NCI-H2227 treated with DMSO at 0.1 percent for 48 hours (cell line): ENCODE results near the gene WDR54.
A peak's percentile ranks its signal among the peaks of the same experiment; 100 is the strongest.

Experiments
- DNase-seq: peaks from one replicate; lab custom pipeline; 2025; lab: John Stamatoyannopoulos, UW

Gene WDR54, protein sequence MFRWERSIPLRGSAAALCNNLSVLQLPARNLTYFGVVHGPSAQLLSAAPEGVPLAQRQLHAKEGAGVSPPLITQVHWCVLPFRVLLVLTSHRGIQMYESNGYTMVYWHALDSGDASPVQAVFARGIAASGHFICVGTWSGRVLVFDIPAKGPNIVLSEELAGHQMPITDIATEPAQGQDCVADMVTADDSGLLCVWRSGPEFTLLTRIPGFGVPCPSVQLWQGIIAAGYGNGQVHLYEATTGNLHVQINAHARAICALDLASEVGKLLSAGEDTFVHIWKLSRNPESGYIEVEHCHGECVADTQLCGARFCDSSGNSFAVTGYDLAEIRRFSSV

DNA sequence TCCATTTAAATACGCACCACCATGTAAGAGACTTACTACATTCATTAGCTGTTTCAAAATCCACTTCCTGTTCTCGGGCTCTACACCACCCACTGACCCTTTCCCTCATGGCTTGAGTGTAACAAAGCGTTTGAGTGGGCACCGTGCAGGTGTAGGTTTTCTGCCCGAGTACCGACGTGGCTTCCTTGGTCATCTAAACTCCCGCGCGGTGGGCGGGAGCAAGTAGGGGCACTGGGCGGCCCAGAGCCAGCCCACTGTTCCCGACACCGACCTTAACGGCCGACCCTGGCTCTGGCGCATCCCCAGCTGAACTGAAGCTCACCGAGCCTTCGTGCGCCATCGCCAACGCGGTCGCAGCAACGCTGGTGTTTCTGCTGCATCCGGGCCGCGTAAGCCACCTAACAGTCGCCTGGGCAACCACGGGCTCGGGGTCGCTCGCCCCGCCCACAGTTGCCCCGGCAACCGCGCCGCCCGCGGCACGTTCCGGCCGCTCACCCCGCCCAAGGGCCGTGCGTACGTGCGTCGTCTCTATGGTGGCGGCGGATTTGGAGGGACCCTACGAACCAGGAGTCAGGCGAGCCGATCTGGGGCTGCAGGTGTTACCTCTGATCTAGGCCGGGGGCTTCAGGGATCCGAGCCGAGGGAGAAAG, at the start of gene WDR54, which contains the start of gene C2orf81:
Gene WDR54, plus strand, starts transcription at position 510 of the 650 bp plus-strand sequence. CDS start 424 bp downstream, outside the sequence.
Gene C2orf81, minus strand, starts transcription at position 399 of the 650 bp plus-strand sequence. Its CDS starts 59 bp downstream, at position 340.
- peak; percentile 95 for DNase-seq

DNA sequence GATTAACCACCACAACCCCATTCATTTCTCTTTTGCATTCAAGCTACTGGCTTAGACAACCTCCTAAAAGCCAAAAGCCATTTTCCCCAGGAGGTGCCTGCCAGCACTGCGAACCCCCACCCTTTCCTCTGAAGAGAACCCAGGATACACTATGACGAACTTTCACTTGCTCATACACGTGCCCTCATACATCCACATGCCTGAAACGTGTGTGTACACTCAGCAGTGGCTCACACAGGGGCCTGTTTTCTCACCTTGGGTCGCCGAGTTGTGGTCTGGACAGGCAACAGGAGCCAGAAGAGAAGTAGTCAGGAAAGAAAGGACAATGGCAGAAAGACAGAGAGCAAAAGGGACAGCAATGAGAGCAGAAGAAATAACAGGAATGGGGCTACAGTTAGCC, 48.9 kb upstream of the WDR54 start:
- DNase-seq: no peak

DNA sequence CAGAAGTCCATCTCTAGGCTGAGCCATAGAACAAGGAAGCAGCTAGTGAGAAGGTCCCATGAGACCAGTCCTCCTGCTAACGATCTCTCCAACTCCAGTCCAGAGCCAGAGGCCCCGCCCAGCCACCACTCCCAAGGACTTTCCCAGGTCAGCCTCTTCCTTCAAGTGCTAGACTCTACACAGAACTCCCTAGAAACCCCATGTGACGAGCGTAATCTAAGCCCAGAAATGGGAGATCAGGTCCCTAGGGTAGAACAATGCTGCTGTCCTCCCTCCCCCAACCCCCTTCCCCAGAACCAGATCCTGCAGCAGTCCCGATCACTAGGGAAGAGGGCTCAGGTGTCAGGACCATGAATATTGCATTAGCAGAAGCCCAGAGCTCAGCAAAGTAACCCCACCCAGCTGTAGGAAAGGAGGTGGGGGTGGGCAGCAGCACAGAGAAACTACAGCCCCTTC, 48.3 kb upstream of the WDR54 start:
- no peak for DNase-seq

DNA sequence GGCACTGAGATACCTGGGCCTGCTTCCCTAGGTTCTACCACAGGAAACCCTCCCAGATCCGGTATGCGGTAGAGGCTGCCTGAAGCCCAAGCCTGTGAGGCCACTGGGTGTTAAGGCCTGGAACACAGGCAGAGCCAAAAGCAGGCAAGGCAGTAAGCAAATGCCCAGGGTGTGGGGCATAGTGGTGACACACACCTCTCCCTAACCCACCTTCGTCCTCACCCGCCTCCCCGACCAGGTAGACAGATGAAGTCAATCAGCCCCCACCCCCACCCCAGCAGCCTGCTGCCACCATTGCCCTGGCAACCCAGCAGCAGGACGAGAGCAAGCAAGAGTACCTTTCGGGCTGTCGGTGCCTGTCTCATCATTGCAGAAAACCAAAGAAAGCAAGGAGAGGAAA, 47.5 kb upstream of the WDR54 start:
- no peak for DNase-seq

DNA sequence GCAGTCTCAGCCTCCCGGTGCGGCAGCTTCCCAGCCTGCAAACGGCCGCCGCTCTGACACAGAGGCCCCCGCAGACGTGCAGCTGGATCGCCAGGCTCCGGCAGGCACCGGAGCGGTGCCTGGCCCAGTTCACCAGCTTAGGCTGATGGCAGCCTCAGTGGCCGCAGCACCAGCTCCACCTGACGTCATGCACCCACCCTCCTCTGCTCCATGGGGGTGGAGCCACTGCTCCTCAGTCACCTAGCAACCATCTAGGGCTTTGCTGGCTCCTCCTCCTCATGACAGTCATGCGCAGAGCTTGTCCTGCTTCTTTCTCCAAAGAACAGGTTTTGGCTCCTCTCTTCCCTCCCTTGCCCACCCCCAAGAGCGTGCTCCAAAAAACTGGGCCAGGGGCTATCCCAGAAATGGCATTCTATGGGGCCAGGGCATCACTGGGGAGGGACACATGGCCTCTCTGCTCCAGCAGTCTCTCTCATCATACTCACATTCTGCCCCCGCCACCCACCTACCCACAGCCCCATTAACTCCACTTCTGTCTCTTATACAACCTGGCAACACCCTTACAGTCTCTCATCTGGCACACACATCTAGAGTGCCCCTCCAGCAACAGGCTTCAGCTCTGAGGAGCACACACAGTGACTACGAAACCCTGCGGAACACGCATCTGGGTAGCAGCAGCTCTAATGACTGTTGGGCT, 46.9 kb upstream of the WDR54 start:
- peak; percentile 90 for DNase-seq

DNA sequence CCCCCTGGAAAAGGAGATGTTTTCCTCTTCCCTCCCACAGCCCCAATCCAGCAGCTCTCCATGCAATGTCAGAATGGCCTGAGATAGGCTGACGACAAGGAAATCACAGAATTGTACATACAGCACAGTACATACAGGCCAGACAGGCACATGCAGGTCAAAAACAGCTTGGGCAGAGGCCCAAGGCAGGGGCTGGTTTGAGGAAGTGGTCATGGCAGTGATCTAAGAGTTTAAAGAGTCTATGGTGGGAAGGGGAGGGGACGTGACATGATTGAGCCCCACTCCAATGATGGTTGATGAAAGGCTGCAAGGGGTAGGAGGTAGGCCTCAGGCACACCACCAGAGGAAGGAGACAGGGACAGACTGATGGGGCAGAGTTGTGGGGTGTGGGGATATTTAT, 45.7 kb upstream of the WDR54 start:
- DNase-seq: no peak

DNA sequence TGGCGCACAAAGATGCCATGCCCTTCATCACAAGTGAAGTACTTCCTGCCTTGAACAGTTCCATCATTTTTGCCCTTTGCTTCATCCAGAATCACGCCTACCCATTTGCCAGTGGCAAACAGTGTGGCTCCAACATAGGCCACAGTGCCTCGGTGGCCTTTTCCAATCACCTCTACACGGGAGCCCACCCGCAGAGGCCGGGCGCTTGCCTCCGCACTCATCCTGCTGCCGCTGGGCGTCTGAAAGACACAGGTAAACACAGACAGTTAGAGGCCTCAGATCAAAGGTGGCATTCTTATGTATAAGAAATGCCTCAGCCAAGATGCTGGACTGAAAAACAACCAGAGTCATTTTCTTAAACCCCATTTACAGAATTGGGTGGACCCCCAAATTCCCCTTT, 43.5 kb upstream of the WDR54 start:
- DNase-seq: no peak

DNA sequence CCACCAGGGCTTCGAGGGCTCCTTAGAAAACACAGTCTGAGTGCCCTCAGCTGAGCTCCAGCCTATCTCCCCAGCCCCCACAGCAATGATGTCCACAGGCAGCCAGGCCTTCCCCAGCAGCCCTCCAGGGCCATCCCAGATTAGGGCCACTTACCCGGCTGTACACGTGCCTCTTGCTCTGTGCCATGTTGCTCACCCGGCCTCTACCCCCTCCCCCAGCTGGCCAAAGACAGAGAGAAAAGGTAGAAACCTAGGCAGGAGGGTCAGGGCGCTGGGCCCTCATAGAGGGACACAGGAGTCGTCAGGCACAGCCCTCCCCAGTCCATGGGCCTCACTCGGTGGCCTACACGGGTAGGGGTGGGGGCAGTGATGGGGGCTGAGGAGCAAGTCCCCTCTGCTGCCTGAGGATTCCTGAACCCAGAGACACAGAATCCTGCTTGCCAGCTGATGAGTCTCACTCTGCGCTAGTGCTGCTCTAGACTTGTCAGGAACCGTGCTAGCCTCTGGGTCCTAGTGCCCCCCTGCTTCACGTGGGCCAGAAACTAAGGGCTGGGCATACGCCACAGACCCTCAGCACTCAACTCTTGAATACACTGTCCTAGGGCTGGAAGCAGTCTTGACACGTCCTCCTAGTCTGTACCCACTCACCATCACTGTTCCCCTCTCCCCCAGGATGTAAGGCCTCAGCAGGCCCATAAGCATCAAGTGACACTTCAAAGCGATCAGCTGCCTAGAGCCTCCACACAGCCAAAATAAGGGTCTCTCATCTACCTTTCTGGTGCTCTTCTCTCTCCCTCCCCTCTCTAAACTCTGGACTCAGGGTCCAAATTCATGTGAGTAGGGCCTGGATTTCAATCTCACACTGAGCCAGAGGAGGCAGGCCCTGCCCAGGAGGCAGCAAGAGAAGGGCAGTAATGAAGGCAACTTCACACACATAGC, 41.4 kb upstream of the WDR54 start, which contains the start of gene DCTN1:
Gene DCTN1, minus strand, starts transcription at position 461 of the 939 bp plus-strand sequence. Its CDS starts 274 bp downstream, at position 187.
- peak; percentile 15 for DNase-seq

DNA sequence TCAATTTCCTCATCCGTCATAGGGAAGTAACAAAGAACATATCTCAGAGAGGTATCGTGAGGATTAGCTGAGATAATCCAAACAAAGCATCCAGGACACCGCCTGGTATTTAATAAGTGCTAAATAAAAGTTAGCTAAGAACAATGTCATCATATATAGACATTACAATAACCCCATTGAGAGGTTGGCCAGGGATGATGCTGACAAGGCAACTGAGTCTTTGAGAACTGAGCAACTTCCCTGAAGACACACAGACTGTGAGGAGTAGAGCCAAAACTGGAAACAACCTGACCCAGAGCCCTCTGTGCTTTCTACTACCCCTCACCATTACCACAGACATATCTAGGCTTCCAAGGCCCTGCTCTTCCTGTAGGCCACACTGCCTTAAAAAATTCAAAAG, 39.8 kb upstream of the WDR54 start:
- no peak for DNase-seq

DNA sequence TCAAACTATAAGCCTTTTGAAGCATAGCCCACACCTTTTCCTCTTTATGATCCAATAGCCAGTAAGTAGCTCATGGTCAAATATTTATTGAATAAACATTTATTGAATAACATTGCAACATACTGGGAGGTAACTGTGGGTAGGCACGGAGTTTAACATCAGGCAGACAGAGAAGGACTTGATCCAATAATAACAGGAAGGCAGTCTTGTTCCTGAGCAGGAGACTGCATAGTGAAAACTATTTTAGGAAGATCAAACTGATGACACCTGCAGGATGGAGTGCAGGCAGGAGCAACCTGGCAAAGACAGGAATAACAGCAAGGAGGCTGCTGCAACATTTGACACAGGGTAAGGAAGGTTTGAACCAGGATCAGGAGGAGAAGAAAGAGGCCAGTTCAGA, 38.3 kb upstream of the WDR54 start:
- DNase-seq: no peak

DNA sequence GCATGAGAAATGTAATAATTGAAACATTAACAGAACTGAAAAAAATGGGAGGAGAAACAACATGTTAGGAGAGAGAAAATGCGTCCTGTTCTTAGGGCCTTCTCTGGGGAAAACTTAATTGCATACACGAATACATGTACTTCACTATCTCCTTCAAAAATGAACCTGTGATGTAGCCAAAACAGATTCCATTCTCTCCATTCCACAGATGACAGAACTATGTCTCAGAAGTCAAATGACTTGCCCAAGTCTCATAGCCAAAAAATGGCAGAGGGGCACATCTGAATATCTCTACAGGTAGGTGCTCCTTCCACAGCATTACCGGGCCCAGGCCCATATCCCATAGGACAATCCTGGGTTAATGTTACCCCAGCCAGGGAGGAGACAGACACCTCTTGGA, 37.5 kb upstream of the WDR54 start:
- no peak for DNase-seq

DNA sequence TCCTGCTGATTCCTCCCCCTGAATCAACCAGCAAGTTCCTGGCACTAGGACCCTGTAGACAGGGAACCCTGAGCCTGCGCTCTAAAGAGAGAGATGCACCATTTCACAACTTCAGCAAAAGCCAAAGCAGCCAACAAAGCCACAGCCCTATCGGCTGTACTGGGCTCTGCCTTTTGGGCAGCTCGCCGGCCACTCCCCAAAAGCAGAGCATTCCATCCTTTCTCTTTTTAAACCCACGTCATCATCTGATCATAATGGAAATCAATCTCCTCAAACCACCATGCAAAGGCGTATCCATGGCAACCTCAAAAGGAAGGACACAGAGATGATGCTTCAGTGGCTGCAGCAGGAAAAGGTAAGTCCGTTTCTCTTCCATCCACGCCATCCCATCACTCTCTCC, 36.1 kb upstream of the WDR54 start:
- no peak for DNase-seq

DNA sequence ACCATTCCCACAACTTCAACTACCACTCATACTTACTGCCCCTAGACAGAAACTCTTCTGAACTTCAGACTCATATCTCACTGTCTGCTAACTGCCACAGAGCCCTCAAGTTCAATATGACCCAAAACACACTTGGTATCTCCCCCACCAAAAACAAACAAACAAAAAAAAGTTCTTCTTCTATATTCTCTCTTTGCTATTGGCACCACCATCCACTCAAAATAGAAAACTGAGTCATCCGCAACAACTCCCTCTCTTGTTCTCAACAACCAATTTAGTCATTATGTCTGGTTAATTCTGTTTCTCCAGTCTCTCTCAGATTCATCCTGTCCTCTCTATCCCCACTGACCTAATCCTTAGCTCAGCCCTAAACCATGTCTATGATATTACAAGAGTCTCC, 34.2 kb upstream of the WDR54 start:
- DNase-seq: no peak

DNA sequence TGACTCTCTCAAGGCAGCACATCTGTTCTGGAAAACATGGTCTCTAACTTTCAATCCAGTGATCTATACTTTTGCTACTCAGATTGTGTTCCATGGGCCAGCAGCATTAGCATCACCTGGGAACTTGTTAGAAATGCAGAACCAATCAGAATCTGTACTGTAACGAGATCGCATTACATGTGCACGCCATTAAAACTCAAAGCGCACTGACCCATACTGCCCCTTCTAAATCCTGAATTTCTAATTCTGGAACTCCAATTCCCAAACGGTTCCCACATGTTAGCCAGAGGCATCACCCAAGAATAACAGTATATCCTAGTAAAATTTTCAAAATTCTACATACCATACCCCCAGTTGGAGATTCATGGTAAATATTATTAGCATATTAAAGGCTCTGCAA, 30.9 kb upstream of the WDR54 start:
- DNase-seq: no peak

DNA sequence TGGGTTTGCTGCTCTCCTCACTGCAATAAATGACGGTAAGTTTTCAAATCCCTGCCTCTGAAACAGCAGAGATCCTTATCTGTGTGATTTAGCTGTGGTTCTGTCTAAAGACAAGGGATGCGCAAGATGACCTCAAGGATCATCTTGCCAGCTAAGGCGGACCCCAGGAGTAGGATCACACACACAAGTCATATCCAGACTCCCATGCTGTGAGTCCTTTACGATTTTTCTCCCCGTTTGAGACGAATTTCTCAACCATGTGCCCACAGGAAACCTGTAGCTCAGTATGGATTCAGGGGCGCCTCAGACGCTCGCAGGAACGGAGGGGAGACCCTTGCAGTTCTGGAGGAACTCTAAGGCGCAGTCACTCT, 30.3 kb upstream of the WDR54 start:
- DNase-seq: peak; percentile 43

DNA sequence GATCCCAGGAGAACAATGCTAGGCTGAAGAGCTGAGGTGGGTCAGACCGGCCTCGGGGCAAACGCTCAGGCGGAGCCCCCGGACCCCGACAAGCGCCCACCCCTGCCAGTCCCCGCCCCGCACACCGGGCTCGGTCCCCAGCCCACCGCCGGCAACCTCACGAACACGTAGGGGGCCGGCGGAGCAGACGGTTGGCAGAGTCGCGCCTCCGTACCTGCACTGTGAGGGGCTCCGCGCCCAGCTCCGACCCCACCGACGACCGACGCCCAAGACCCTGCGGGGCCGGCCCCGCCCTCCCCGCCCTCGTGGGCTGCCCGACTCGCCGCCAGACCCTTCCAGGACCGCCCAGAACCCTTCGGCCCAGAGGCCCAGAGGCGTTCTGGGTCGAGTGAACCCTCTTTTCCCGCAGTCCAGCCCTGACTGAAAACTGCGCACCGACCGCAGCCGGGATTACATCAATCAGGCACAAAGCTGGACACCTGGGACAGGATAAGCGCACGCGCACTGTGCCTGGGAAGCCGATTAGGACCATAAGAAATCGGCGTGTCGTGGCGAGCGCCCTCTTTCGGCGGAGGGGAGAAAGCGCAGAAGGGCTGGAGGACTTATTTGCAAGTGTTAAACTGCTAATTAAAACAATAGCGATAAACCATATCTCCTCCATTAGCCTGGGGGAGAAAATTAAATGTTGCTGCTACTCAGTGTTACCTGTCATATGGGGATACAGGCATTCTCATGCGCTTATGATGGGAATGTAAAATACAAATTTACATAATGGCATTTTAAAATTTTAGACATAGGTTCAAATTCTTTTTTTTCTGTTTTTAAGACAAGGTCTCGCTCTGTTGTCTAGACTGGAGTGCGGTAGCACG, 29.7 kb upstream of the WDR54 start:
- DNase-seq: peak; percentile 92

DNA sequence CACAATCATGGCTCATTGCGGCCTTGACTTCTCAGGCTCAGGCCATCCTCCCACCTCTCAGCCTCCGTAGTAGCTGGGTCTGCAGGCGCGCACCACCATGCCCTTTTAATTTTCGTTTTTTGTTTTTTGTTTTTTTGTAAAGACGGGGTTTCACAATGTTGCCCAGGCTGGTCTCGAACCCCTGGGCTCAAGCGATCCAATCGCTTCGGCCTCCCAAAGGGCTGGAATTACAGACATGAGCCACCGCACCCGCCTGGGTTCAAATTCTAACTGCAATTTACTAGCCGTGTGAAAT, 29.1 kb upstream of the WDR54 start:
- DNase-seq: no peak

DNA sequence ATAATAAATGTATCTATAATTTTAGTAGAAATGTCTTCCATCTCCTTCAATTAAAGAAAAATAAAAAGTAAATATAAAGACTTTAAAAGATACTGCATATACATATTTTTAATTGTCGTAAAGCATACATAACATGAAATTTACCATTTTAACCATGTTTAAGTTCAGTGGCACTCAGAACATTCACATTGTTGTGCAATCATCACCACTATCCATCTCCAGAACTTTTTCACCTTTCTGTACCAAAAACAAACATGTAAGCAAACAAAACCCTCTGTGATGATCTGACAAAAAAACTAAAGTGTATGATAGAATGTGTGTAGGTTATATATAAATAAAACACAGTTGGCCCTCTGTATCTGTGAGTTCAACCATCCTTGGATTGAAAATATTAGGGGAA, 28.0 kb upstream of the WDR54 start:
- DNase-seq: no peak

DNA sequence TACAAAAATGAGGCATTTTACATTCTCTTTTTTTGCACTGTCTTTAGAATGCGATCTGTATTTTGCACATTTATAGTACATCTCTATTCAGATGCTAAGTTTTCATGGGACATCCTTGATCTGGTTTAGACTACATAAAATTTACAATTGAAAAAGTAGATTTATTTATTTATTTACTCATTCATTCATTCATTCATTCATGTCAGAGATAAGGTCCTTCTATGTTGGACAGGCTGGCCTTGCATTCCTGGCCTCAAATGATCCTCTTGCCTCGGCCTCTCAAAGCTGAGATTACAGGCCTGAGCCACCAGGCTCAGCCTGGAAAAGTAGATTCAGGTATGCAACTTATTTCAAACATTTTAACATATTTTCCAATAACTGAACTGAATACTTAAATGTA, 25.4 kb upstream of the WDR54 start:
- no peak for DNase-seq

DNA sequence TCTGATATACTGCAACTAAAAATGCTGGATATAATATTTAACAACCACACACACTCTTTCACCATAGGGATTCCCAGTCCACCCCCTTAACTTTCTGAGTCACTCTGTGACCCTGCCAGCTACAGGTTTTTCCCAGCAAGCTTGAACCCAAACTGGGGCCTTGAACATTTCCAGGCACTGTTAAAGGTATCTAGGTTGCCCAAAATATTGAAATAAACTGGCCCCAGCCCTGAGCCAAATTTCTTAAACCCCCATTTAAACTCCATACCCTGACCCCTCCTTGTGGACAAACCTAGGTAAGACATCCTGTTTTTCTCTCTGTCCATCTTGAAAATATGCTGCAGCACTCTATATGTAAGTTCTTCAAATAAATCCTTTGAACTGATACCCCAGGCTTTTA, 21.7 kb upstream of the WDR54 start:
- no peak for DNase-seq

DNA sequence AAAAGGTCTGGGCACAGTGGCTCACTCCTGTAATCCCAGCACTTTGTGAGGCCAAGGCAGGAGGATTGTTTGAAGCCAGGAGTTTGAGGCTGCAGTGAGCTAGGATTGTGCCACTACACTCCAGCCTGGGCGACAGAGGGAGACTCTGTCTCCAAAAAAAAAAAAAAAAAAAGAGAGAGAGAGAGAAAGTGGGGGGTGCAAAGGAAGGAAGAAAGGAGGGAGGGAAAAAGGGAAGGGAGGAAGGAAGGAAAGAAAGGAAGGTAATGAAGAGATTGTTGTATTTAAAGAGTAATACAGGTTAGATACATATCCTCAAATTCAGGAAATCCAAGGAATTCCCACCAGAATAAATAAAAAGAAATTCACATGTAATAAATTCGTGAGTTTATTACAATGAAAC, 19.6 kb upstream of the WDR54 start:
- no peak for DNase-seq
